NB4 (cell line): ENCODE results near the gene THAP12.

Source experiments
- DNase-seq: peaks from one replicate; pipeline ENCODE4 v3.0.0; 2010; ENCODE audit warnings: low read depth
- H3K4me3 ChIP-seq: one replicate; pipeline ENCODE4 v1.5.1; 2011; ENCODE audit warnings: mild to moderate bottlenecking, low read depth, low read length, moderate library complexity
- CTCF ChIP-seq: IDR thresholded peaks from one replicate; pipeline ENCODE4 v1.5.1; 2012; ENCODE audit warnings: low read depth, low read length
- MAX ChIP-seq: IDR thresholded peaks from 2 replicates; pipeline ENCODE4 v1.6.1; 2011; ENCODE audit warnings: low read depth, low read length
- MYC ChIP-seq: IDR thresholded peaks from 2 replicates; pipeline ENCODE4 v1.6.1; 2011; ENCODE audit warnings: low read depth, low read length
- POLR2A ChIP-seq: IDR thresholded peaks from 2 replicates; pipeline ENCODE4 v1.6.1; 2011; ENCODE audit warnings: mild to moderate bottlenecking; ENCODE audit not compliant: insufficient read length; ENCODE audit errors: extremely low read depth

The THAP12 gene

GRCh38 chr11:76313913-76314740 is 66.8 kb downstream of the THAP12 start:
- TF ChIP-seq CTCF (no peak), POLR2A (no peak), MAX (no peak), MYC (no peak)
- no peak for DNase-seq
- H3K4me3 ChIP-seq: no peak overlapping the region

GRCh38 chr11:76313271-76313670 is 67.7 kb downstream of the THAP12 start:
- no peak overlapping the region for H3K4me3 ChIP-seq
- TF ChIP-seq MYC (no peak), CTCF (no peak), POLR2A (no peak), MAX (no peak)
- peak; percentile 41 for DNase-seq

GRCh38 chr11:76310832-76311595 is 69.9 kb downstream of the THAP12 start:
- no peak overlapping the region for H3K4me3 ChIP-seq
- DNase-seq: no peak
- TF ChIP-seq MYC: no peak
- no peak for TF ChIP-seq CTCF
- no peak for TF ChIP-seq MAX
- TF ChIP-seq POLR2A: no peak

- DNase-seq: no peak
- TF ChIP-seq POLR2A: no peak
- no peak for TF ChIP-seq MYC
- TF ChIP-seq CTCF: no peak
- TF ChIP-seq MAX: no peak
- no peak overlapping the region for H3K4me3 ChIP-seq
Observed at GRCh38 chr11:76307978-76308747, 72.8 kb downstream of the THAP12 start.

GRCh38 chr11:76307396-76307795 is 73.5 kb downstream of the THAP12 start:
- no peak overlapping the region for H3K4me3 ChIP-seq
- DNase-seq: no peak
- TF ChIP-seq MYC (no peak), POLR2A (no peak), MAX (no peak), CTCF (no peak)
